PC-3 (cell line): ENCODE results near the gene EXOC6B.

Experiments used
- CTCF ChIP-seq: fragments of 300-600 bp; sonication (generic); conservative IDR thresholded peaks from 2 replicates; pipeline ENCODE4 v1.5.1; 2017; ENCODE audit warnings: antibody characterized with exemption, low read depth, mild to moderate bottlenecking, low read length
- EZH2 ChIP-seq: fragments of 300-600 bp; sonication (generic); IDR thresholded peaks from one replicate; pipeline ENCODE4 v1.6.1; 2017; ENCODE audit warnings: antibody characterized with exemption, mild to moderate bottlenecking, low read length; ENCODE audit not compliant: unreplicated experiment

GRCh38 chr2:72155737-72156136 lies 670.1 kb downstream of the EXOC6B start:
- TF ChIP-seq CTCF, result no peak
- no peak for TF ChIP-seq EZH2
